Adrenal gland (tissue), 12 donors: Measurements from ENCODE around the gene ZBTB39. TPM values are rescaled to one million over a fixed set of nuclear protein-coding genes. Genes with fewer than 3 reads are reported as not detected.
"Not testable (repeated sequence)": the region's sequence is repeated elsewhere in the genome, so short reads cannot be mapped to it uniquely, and the experiment has no call there.

Experiments
- DNase-seq, 7 donors: peaks; one replicate each; pipeline ENCODE4 v3.0.0-alpha.2; 2019 to 2020
- H3K27ac ChIP-seq, 5 donors: fragments of 200-600 bp; sonication (generic) in 4 of 5; 1 replicate in 3 of 5; 2 replicates in 2 of 5; pipeline versions ENCODE4 v1.5.1 to v1.8.0; 2016 to 2020; ENCODE audit warnings: mild to moderate bottlenecking in 1 of 5
- H3K27me3 ChIP-seq: fragments of 200-600 bp; 2 replicates; pipeline ENCODE4 v1.8.0; 2021
- H3K36me3 ChIP-seq, 2 donors: fragments of 200-600 bp; replicated peaks in 1 of 2; 1 replicate in 1 of 2; 2 replicates in 1 of 2; pipeline versions ENCODE4 v1.5.1 to v1.8.0; 2018 to 2022
- H3K4me1 ChIP-seq, 2 donors: fragments of 200-600 bp; replicated peaks in 1 of 2; 1 replicate in 1 of 2; 2 replicates in 1 of 2; pipeline versions ENCODE4 v1.5.1 to v1.8.0; 2018 to 2021
- H3K4me3 ChIP-seq, 4 donors: fragments of 200-600 bp; sonication (generic) in 3 of 4; one replicate each; pipeline ENCODE4 v1.5.1; 2016 to 2018
- H3K9me3 ChIP-seq, 3 donors: fragments of 200-600 bp; sonication (generic) in 1 of 3; replicated peaks in 1 of 3; 1 replicate in 2 of 3; 2 replicates in 1 of 3; pipeline versions ENCODE4 v1.5.1 to v1.8.0; 2016 to 2021
- POLR2A ChIP-seq, 2 donors: fragments of 450-650 bp; IDR thresholded peaks; one replicate each; pipeline ENCODE4 v1.6.1; 2017; ENCODE audit warnings: antibody characterized with exemption in 2 of 2, mild to moderate bottlenecking in 2 of 2, moderate library complexity in 1 of 2
- WGBS, 4 donors: extraction: QIAGEN DNeasy Blood & Tissue Kit in 2 of 4; methylation state at CpG; one replicate each; pipeline versions ENCODE4 v1.1.5 to v1.1.7; 2013 to 2017; 5-methylcytosine and 5-hydroxymethylcytosine counted together
- intact Hi-C, 2 donors: fragments of 100-400 bp; cut with DNase I; formaldehyde crosslinking; loops; one replicate each; pipeline versions ENCODE4 v1.14.1 to v1.15.0; 2022 to 2023
- polyA plus RNA-seq, 3 donors: library from polyadenylated mRNA; stranded (reverse); fragments of 200-250 nt in 2 of 3; fragments of 350-450 nt in 1 of 3; fragmentation: Illumina TruSeq in 1 of 3; extraction: RNeasy Lipid Tissue Mini Kit (QIAGEN cat#74804) in 1 of 3; gene quantifications; one replicate each; pipeline ENCODE4 v1.2.3, GENCODE V29; 2013 to 2014
- total RNA-seq, 9 donors: library from RNA; depleted of rRNA in 4 of 9; stranded (reverse); fragments of >200 nt in 4 of 9; fragments of 120-200 nt in 1 of 9; fragmentation: NEBNext Ultra II Directional in 1 of 9; extraction: Animal tissue kit (Norgen Biotek cat#: 25700) in 1 of 9; gene quantifications; one replicate each; pipeline versions ENCODE4 v1.1.0 to v1.2.4, GENCODE V29; 2013 to 2023
- TF ChIP-seq, protein P1 (sequence below), 6 experiments: fragments of 450-650 bp in 4 of 6; fragments of 200-600 bp in 2 of 6; sonication (generic) in 1 of 6; IDR thresholded peaks; 1 replicate in 5 of 6; 2 replicates in 1 of 6; pipeline versions ENCODE4 v1.5.1 to v1.8.0; 2016 to 2021; ENCODE audit warnings: antibody characterized with exemption in 6 of 6, mild to moderate bottlenecking in 2 of 6, moderate library complexity in 1 of 6
- donor health status: healthy with polysubstance abuse.
- donor health status: Bipolar disorder and iron deficiency.
- donor health status: DM: yes; HTN: yes; CAD: no.
- donor health status: DM: no; HTN: no; CAD: no.
- donor health status: DM: no; HTN: no; CAD: no.
- donor health status: DM: yes; HTN: yes; CAD: no.

Gene ZBTB39
- total and polyA plus RNA-seq, 12 donors: 1.4 to 6.0 (median 3.9) TPM

- peaks cover 4 to 24% of the 10 kb centered on the region in 2 donors for H3K4me1 ChIP-seq
Observed at GRCh38 chr12:56989861-56990610, 16.3 kb downstream of the ZBTB39 start.

GRCh38 chr12:56988207-56988739 lies 18.1 kb downstream of the ZBTB39 start:
- WGBS, 4 donors: 30 to 36% (median 36%) methylated on average over 5 of the region's 5 CpGs
- TF ChIP-seq, protein P1, sequence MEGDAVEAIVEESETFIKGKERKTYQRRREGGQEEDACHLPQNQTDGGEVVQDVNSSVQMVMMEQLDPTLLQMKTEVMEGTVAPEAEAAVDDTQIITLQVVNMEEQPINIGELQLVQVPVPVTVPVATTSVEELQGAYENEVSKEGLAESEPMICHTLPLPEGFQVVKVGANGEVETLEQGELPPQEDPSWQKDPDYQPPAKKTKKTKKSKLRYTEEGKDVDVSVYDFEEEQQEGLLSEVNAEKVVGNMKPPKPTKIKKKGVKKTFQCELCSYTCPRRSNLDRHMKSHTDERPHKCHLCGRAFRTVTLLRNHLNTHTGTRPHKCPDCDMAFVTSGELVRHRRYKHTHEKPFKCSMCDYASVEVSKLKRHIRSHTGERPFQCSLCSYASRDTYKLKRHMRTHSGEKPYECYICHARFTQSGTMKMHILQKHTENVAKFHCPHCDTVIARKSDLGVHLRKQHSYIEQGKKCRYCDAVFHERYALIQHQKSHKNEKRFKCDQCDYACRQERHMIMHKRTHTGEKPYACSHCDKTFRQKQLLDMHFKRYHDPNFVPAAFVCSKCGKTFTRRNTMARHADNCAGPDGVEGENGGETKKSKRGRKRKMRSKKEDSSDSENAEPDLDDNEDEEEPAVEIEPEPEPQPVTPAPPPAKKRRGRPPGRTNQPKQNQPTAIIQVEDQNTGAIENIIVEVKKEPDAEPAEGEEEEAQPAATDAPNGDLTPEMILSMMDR (IDR thresholded peaks at IDR 0.05): no peak
- no peak for TF ChIP-seq POLR2A (IDR thresholded peaks at IDR 0.05)
- no peaks in the 10 kb centered on the region for H3K27me3 ChIP-seq
- DNase-seq: peak in 5 of 7 donors; percentile 36 to 68 (median 46)
- no peak overlapping the region for H3K4me3 ChIP-seq
- intact Hi-C loops: loop anchor here in 1 of 2 donors (5.0 kb wide), 1 partner anchor 231 kb away; no protein-coding TSS in a partner anchor
- peaks cover 4 to 24% of the 10 kb centered on the region in 2 donors for H3K4me1 ChIP-seq
- H3K27ac ChIP-seq: peak overlapping the region in 3 of 5 donors; percentile 6 to 53 (median 19)
- no peaks in the 10 kb centered on the region for H3K36me3 ChIP-seq
- no peaks in the 10 kb centered on the region for H3K9me3 ChIP-seq

More at GRCh38 chr12:56989861-56990610, 16.3 kb downstream of the ZBTB39 start:
- DNase-seq: no peak
- Histone ChIP-seq H3K27ac (no peak overlapping the region), H3K27me3 (no peaks in the 10 kb centered on the region), H3K36me3 (no peaks in the 10 kb centered on the region), H3K9me3 (no peaks in the 10 kb centered on the region), H3K4me3 (no peak overlapping the region)
- intact Hi-C loops: loop anchor here in 1 of 2 donors (5.0 kb wide), 1 partner anchor 233 kb away; no protein-coding TSS in a partner anchor
- TF ChIP-seq, protein P1 (IDR thresholded peaks at IDR 0.05): no peak
- TF ChIP-seq POLR2A (IDR thresholded peaks at IDR 0.05): no peak
- 68 to 76% (median 71%) methylated on average over 7 of the region's 7 CpGs for WGBS, 4 donors

- intact Hi-C loops: loop anchor here in 1 of 2 donors (5.0 kb wide), 1 partner anchor 230 kb away; no protein-coding TSS in a partner anchor
- WGBS, 4 donors: 18 to 32% (median 22%) methylated on average over 8 to 11 of the region's 11 CpGs
Observed at GRCh38 chr12:56987551-56988053, 18.7 kb downstream of the ZBTB39 start.

GRCh38 chr12:56987011-56987410 lies 19.3 kb downstream of the ZBTB39 start:
- no peak overlapping the region for H3K4me3 ChIP-seq
- no peak for TF ChIP-seq POLR2A (IDR thresholded peaks at IDR 0.05)
- TF ChIP-seq, protein P1 (IDR thresholded peaks at IDR 0.05): no peak
- no peaks in the 10 kb centered on the region for H3K9me3 ChIP-seq
- no peak for DNase-seq
- intact Hi-C loops: loop anchor here in 1 of 2 donors (5.0 kb wide), 1 partner anchor 230 kb away; no protein-coding TSS in a partner anchor
- H3K36me3 ChIP-seq: no peaks in the 10 kb centered on the region
- H3K27me3 ChIP-seq: no peaks in the 10 kb centered on the region
- H3K27ac ChIP-seq: no peak overlapping the region
- peaks cover 4 to 21% of the 10 kb centered on the region in 2 donors for H3K4me1 ChIP-seq

More at GRCh38 chr12:56987551-56988053, 18.7 kb downstream of the ZBTB39 start:
- Histone ChIP-seq H3K4me3 (no peak overlapping the region), H3K27me3 (no peaks in the 10 kb centered on the region), H3K9me3 (no peaks in the 10 kb centered on the region), H3K27ac (peak overlapping the region in 2 of 5 donors; percentile 6 to 19), H3K36me3 (no peaks in the 10 kb centered on the region), H3K4me1 (peaks cover 4 to 24% of the 10 kb centered on the region in 2 donors)
- TF ChIP-seq, protein P1 (IDR thresholded peaks at IDR 0.05): peak; percentile 94 to 98 (median 96)
- no peak for TF ChIP-seq POLR2A (IDR thresholded peaks at IDR 0.05)
- DNase-seq: peak; percentile 82 to 94 (median 84)

DNA sequence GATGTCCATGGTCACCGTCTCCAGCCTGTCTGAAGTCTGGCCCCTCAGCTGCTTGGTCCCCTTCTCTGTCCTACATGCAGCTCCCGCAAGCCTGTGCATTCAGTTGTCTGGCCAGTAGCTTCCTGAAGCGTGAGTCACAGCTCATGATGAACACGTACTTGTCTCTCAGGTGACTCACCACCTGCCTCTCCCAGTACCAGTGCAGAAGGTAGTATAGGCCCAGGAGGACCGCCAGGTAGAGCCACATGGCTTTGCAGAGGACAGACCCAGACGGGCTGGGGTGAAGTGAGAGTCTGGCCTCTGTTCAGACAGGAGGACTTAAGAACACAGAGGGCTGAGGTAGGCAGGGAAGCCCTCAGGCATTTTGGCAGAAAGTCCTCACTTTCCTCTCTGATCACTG lies 20.6 kb downstream of the ZBTB39 start:
- intact Hi-C loops: loop anchor here in 1 of 2 donors (5.0 kb wide), 1 partner anchor 228 kb away; no protein-coding TSS in a partner anchor
- not testable (repeated sequence) for H3K27me3 ChIP-seq, H3K4me1 ChIP-seq, H3K4me3 ChIP-seq, H3K9me3 ChIP-seq, H3K36me3 ChIP-seq, H3K27ac ChIP-seq
- 57 to 70% (median 65%) methylated on average over 2 to 5 of the region's 6 CpGs for WGBS, 4 donors
- DNase-seq: peak in 4 of 7 donors; percentile 51 to 62 (median 57)
